ENCODE results near the gene SIRT2.
"Not testable (repeated sequence)": the region's sequence is repeated elsewhere in the genome, so short reads cannot be mapped to it uniquely, and the experiment has no call there.

SIRT2 gene

DNA sequence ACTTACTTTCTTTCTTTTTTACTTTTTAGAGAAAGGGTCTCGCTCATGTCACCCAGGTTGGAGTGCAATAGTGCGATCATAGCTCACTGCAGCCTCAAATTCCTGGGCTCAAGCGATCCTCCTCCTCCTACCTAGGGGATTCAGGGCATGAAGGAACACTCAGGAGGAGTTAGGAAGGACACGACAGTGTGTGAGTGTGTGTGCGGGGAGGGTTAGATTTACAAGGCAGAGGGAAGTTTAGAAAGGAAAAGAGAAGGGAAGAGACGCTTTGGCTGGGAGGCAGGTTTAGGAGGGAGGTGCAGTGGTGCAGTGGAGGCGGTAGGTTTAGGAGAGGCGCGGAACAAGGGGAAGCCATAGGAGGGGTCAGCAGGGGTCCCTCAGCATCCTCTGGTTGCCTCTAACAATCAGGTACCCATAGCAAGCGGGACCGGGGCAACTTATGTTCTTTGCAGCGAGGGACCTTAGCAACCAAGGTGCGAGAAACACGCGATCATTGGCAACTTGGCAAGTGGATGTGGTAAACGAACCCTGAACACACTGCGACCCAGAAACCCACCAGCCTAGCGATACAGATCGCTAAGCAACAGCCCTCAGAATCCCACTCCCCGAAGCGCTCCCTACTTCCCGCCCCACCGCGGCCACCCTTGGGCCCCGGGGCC is 501 bp downstream of the SIRT2 start:
- no peak for DNase-seq (ENCODE audit: low read depth in 3 of 3)

DNA sequence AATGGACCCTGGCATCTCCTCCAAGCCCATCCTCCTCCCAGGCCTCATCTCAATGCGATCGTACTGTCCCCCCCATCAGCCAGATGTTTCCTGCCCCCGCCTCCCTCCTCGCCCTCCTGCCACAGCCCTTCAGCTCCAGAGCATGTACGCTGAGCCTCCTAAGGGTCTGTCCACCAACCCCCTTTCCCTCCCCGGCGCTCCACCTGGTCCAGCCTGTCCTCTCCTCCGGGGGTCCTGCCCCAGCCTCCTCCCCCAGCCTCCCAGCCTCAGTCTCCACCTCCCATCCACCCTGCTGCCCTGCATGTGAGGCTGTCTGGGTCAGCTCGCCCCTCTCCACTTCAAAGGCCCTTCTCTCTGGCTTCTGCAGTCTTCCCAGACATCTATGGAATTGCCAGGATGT is 4.5 kb downstream of the SIRT2 start:
- no peak for DNase-seq (ENCODE audit: low read depth in 3 of 3)

DNA sequence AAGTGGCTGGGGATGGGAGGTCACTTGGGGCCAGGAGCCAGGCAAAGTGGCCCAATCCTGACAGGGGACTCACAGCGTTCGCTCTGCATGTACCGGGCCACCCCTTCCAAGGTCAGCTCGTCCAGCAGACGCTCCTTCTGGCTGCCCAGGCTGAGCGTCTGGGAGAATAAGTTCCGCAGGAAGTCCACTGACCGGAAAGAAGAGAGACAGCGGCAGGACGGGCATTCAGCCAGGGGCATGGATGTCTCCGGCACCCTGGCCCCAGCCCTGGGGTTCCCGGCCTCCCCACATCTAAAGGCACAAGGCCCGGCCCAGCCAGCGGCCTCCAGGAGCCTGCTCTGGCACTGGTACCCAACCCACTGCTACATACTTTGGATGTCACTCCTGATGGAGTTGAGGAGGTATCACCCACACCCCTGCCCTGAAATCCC is 6.1 kb downstream of the SIRT2 start:
- DNase-seq (ENCODE audit: low read depth in 3 of 3): no peak

- DNase-seq (ENCODE audit: low read depth in 3 of 3): no peak
Measured at GRCh38 chr19:38892841-38893240, 6.6 kb downstream of the SIRT2 start.

DNA sequence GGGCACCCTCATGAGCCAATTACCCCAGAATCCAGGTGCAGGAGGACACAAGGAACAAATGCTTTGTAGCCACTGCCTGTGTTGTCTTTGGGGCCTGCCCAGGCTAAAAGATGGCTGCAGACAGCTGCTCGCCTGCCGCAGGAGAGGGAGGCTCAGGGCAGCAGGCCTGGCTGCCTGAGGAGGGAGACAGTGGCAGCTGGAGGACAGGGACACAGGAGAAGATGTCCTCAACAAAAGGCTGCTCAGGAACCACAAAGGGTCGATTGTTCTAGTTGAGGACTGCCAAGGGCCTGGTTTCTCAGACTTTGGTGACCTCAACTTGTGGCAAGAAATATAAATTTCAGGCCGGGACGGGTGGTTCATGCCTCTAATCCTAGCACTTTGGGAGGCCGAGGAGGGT is 7.6 kb downstream of the SIRT2 start:
- no peak for DNase-seq (ENCODE audit: low read depth in 3 of 3)

DNA sequence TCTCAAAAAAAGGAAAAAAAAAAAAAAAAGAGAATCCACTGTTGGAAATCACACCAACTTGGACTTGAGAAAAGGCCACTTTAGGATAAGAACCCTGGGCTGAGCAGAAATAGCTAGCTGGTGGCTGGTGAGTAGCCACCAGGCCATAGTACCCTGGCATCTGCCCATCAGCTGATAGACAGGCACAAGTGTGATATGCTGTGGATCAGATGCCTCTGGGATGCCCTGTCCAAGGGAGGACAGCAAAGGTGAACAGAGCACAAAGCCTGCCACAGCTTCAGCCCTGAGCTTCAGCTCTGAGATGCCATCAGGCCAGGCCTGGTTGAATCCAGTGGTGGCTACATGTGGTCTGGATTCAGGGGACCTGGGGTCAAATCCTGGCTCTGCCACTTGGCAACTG is 8.7 kb downstream of the SIRT2 start:
- DNase-seq (ENCODE audit: low read depth in 3 of 3): no peak

GRCh38 chr19:38889803-38890202 is 9.6 kb downstream of the SIRT2 start:
- DNase-seq (ENCODE audit: low read depth in 3 of 3): no peak

DNA sequence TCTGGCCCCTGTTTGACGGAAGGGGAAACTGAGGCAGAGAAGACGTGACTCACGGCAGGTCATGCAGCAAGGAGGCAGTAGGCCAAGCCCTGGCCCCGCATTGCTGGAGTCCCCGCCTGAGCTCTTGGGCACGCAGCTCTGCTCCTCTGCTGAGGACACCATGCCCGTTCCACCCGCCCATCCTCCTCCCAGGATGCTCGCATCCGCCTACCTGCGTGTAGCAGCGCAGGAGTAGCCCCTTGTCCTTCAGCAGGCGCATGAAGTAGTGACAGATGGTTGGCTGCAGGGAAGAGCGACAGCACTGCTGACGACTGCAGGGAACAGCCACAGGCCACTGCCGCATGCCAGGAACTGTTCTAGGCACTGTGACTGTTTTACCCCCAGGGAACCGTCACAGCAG is 10.5 kb downstream of the SIRT2 start:
- no peak for DNase-seq (ENCODE audit: low read depth in 3 of 3)

GRCh38 chr19:38884691-38885090 is 14.7 kb downstream of the SIRT2 start:
- not testable (repeated sequence) for DNase-seq (ENCODE audit: low read depth in 3 of 3)

GRCh38 chr19:38883286-38883685 is 16.1 kb downstream of the SIRT2 start:
- no peak for DNase-seq (ENCODE audit: low read depth in 3 of 3)

- no peak for DNase-seq (ENCODE audit: low read depth in 3 of 3)
Measured at GRCh38 chr19:38880882-38881609, 18.4 kb downstream of the SIRT2 start.

DNA sequence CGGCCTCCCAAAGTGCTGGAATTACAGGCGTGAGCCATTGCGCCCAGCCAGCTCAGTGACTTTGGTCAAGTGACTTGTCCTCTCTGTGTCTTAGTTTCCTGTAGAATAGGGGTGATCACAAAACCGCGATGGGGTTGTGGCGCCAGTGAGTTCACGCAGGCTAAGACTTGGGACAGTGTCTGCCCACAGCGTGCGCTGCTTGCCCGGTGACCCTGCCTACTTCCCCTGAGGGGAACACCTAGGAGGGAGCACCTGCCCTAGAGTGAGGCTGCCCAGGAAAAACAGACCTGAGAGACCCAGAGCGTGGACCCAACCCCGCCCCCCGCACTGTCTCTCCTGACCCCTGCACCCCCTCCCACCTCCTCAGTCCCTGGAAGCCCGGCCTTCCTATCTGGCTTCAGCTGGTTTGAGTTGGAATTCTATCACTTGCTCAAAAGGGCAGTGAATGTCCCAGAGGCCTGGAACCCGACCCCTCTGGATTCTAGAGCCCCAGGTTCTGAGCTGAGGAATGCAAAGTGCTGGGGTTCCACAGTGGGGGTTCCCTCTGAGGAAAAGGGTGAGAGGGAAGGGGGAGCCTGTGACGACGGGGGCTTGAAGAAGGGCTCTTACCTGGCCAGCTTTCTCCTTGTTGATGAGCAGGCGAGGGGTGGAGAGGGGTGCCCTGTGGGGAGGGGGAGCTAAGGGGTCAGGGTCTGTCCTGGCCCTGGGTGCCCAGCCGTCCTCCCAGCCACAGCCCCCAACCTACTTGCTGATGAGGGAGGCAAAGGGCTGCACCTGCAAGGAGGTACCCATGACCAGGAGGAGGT is 19.1 kb downstream of the SIRT2 start:
- no peak for DNase-seq (ENCODE audit: low read depth in 3 of 3)

DNA sequence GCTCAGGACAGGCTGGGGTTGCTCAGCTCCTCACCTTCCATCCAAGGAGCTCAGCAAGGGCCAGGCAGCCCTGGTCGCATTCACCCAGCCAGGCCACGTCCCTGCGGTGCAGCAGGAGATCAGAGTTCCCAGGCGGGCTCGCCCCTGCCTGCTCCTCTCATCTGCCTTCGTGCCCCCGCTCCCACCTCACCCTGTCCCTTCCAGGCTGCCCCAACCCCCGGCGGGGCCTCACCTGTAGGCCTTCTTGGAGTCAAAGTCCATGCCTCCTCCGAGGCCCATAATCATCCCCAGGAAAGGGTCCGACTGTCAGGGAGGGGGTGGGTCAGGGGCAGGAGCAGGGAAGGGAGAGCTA is 20.0 kb downstream of the SIRT2 start:
- DNase-seq (ENCODE audit: low read depth in 3 of 3): no peak

DNA sequence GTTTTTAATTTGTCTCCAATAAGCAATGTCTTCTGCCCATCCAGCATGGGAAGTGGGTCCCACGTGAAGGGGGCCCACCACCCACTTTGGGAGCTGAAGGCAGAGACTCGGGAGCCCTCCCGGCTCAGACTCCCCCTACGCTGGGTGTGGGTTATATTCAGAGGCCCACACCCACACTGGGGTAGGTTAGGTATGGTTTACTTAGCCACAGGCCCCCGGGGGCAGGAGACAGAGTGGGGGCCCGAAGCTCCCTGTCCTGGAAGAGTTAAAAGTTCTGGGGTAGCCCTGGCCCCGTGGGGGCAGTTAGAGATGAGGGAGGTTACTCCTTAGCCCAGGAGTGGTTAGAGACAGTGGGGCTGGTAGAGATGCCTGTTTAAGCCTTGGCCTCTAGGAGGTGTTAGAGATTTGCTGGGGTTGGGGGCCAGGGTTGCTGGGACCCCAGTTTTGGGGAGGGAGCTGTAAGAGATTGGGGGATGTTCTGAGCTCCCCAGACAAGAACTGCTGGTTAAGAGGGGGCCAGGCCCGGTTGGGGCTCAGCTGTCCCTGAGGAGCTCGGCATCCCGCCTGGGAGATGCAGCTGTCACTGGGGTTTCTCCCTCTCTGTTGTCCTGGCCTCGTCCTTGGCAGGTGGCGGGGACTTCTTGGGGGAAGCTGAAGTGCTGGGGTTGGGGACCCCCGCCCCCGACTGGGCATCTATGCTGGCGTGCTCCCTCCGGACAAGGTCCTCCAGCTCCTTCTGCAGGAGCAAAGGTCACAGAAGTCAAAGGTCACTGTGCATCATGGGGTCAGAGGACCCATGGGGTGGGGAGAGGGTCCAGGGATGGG is 20.6 kb downstream of the SIRT2 start:
- no peak for DNase-seq (ENCODE audit: low read depth in 3 of 3)

- peak; percentile 41 to 65 (median 54) for DNase-seq (ENCODE audit: low read depth in 3 of 3)
Measured at GRCh38 chr19:38877781-38878574, 21.4 kb downstream of the SIRT2 start, which contains the start of gene RINL. Gene RINL (minus strand): TSS chr19:38878275. CDS start chr19:38876742, 1,533 bp downstream.

DNA sequence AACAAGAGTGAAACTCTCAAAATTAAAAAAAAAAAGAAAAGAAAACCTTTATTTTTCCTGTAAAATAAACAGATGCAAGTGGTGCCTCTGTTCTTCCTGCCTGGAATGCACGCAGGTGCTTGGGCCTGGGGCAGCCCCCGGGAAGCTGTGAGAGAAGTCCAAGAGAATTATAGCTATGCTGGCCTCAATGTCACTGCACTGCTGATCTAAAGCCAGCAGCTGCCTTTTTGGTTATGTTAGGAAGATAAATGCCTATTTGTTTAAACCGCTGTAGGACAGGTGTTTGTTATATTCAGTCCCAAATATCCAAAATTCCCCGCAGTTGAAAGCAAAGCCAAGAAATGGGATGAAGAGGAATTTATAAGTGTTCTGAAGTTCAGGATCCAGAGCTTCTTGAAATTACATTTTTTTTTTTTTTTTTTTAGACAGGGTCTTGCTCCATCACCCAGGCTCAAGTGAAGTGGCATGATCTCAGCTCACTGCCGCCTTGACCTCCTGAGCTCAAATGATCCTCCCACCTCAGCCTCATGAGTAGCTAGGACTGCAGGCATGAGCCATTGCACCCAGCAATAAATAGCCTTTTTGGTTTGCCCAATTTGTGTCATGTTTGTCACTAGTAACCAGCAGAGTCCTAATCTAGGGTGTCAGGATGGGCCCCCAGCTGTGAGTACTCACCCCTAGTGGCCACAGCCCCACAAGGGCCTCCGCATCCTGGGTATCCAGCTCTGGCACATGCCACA is 23.6 kb downstream of the SIRT2 start:
- no peak for DNase-seq (ENCODE audit: low read depth in 3 of 3)

GRCh38 chr19:38873400-38873799 is 26.0 kb downstream of the SIRT2 start:
- DNase-seq (ENCODE audit: low read depth in 3 of 3): not testable (repeated sequence)

- no peak for DNase-seq (ENCODE audit: low read depth in 3 of 3)
Measured at GRCh38 chr19:38870612-38871011, 28.8 kb downstream of the SIRT2 start.

- DNase-seq (ENCODE audit: low read depth in 3 of 3): peak; percentile 83 to 93 (median 87)
Measured at GRCh38 chr19:38869836-38870607, 29.4 kb downstream of the SIRT2 start.
